HCT116 (cell line): ENCODE data around the gene STUM. TPM values are rescaled to one million over a fixed set of nuclear protein-coding genes. Genes with fewer than 3 reads are reported as not detected.

Experiments
- ATAC-seq: fragments of 200-7000 bp; cut with Tn5 transposase; 2 replicates; pipeline ENCODE4 v1.9.1; 2020; ENCODE audit warnings: mild to moderate bottlenecking, moderate library complexity
- BruUV-seq: library from RNA; stranded (reverse); fragments of 400-500 nt; replicated peaks from 2 replicates; lab custom pipeline; 2021; lab: Mats Ljungman, UMichigan
- CTCF ChIA-PET: fragments of 300-600 bp; sonication (Branson Sonifier 250); formaldehyde crosslinking; loops from one replicate; lab custom pipeline; 2021; ENCODE audit warnings: antibody characterized with exemption; lab: Charles Lee
- POLR2A ChIA-PET: fragments of 300-600, 350-600 bp; sonication (Branson Sonifier 250); formaldehyde crosslinking; loops from one replicate; lab custom pipeline; 2021; ENCODE audit warnings: antibody characterized with exemption; lab: Charles Lee
- RAD21 ChIA-PET, 2 experiments: fragments of 300-600 bp; sonication (Branson Sonifier 250); formaldehyde crosslinking; loops; one replicate each; lab custom pipeline; 2023; ENCODE audit warnings: low total read pairs in 2 of 2; ENCODE audit not compliant: uncharacterized antibody in 2 of 2, unreplicated experiment in 2 of 2, low non-redundant PET in 1 of 2; lab: Charles Lee
- DNase-seq: peaks from one replicate; pipeline ENCODE4 v3.0.0-alpha.2; 2010; ENCODE audit warnings: low read depth, low spot score
- H2AFZ ChIP-seq: fragments of 200-600 bp; shearing (Covaris generic), sonication (generic); 2 replicates; pipeline ENCODE4 v1.6.1; 2017; ENCODE audit warnings: low read depth, mixed run types, mixed read lengths, antibody characterized with exemption, low read length; ENCODE audit not compliant: poor library complexity, severe bottlenecking
- H3K27ac ChIP-seq: 2 replicates; pipeline ENCODE4 v1.5.1; 2012; ENCODE audit warnings: low read depth, low read length
- H3K27me3 ChIP-seq: fragments of 200-600 bp; sonication (generic); 2 replicates; pipeline ENCODE4 v1.6.1; 2016; ENCODE audit warnings: mixed run types, low read length, mixed read lengths; ENCODE audit not compliant: insufficient read depth
- H3K36me3 ChIP-seq, 2 experiments: fragments of 200-500 bp in 1 of 2; fragments of 200-600 bp in 1 of 2; sonication (Bioruptor generic) in 1 of 2; sonication (generic) in 1 of 2; 2 replicates each; pipeline versions ENCODE4 v1.5.1 to v1.6.1; 2014 to 2016; ENCODE audit warnings: low read length in 2 of 2, inconsistent platforms in 1 of 2, mixed read lengths in 1 of 2, mixed run types in 1 of 2; ENCODE audit not compliant: insufficient read depth in 2 of 2, control insufficient read depth in 1 of 2
- H3K4me1 ChIP-seq, 2 experiments: fragments of 200-600 bp in 1 of 2; sonication (generic) in 1 of 2; 2 replicates each; pipeline versions ENCODE4 v1.5.1 to v1.6.1; 2012 to 2017; ENCODE audit warnings: low read length in 2 of 2, inconsistent platforms in 1 of 2, mild to moderate bottlenecking in 1 of 2, mixed read lengths in 1 of 2, mixed run types in 1 of 2, moderate library complexity in 1 of 2; ENCODE audit not compliant: insufficient read depth in 2 of 2, control insufficient read depth in 1 of 2
- H3K4me2 ChIP-seq: fragments of 200-600 bp; sonication (generic); 2 replicates; pipeline ENCODE4 v1.6.1; 2017; ENCODE audit warnings: mixed run types, low read length, mixed read lengths
- H3K4me3 ChIP-seq, 2 experiments: fragments of 200-600 bp in 1 of 2; sonication (generic) in 1 of 2; replicated peaks in 1 of 2; 2 replicates each; pipeline ENCODE4 v1.5.1; 2011 to 2016; ENCODE audit warnings: low read length in 2 of 2, control low read depth in 1 of 2, low read depth in 1 of 2, mild to moderate bottlenecking in 1 of 2, mixed read lengths in 1 of 2, mixed run types in 1 of 2
- H3K79me2 ChIP-seq: fragments of 200-600 bp; sonication (generic); 2 replicates; pipeline ENCODE4 v1.6.1; 2017; ENCODE audit warnings: mild to moderate bottlenecking, mixed run types, low read length, moderate library complexity, mixed read lengths; ENCODE audit not compliant: insufficient read depth
- H3K9ac ChIP-seq: fragments of 200-600 bp; sonication (generic); 2 replicates; pipeline ENCODE4 v1.6.1; 2016; ENCODE audit warnings: low read length, mixed read lengths
- H3K9me2 ChIP-seq: fragments of 200-600 bp; sonication (generic), shearing (Covaris generic); 2 replicates; pipeline ENCODE4 v1.6.1; 2017; ENCODE audit warnings: mixed run types, mild to moderate bottlenecking, moderate library complexity; ENCODE audit not compliant: insufficient read depth
- H3K9me3 ChIP-seq, 2 experiments: fragments of 200-500 bp in 1 of 2; fragments of 200-600 bp in 1 of 2; sonication (Bioruptor generic) in 1 of 2; sonication (generic) in 1 of 2; 2 replicates each; pipeline ENCODE4 v1.6.1; 2014 to 2017; ENCODE audit warnings: low read length in 2 of 2, mixed read lengths in 2 of 2, inconsistent platforms in 1 of 2, low read depth in 1 of 2, mild to moderate bottlenecking in 1 of 2, mixed run types in 1 of 2, moderate library complexity in 1 of 2; ENCODE audit not compliant: control insufficient read depth in 1 of 2, insufficient read depth in 1 of 2
- H4K20me1 ChIP-seq: fragments of 200-600 bp; sonication (generic), shearing (Covaris generic); 2 replicates; pipeline ENCODE4 v1.6.1; 2017; ENCODE audit warnings: mixed run types, mild to moderate bottlenecking, moderate library complexity; ENCODE audit not compliant: insufficient read depth
- ATF3 ChIP-seq: IDR thresholded peaks from 2 replicates; pipeline ENCODE4 v1.6.1; 2012
- CBX3 ChIP-seq: IDR thresholded peaks from 2 replicates; pipeline ENCODE4 v1.6.1; 2012; ENCODE audit warnings: low read depth
- CEBPB ChIP-seq: IDR thresholded peaks from 2 replicates; pipeline ENCODE4 v1.6.1; 2012; ENCODE audit warnings: low read depth
- CTCF ChIP-seq, 3 experiments: fragments of 200-600 bp in 1 of 3; sonication (generic) in 1 of 3; IDR thresholded peaks in 2 of 3; conservative IDR thresholded peaks in 1 of 3; 2 replicates each; pipeline ENCODE4 v1.5.1; 2012 to 2017; ENCODE audit warnings: low read depth in 2 of 3, low read length in 2 of 3, antibody characterized with exemption in 1 of 3, borderline replicate concordance in 1 of 3, control low read depth in 1 of 3, mild to moderate bottlenecking in 1 of 3, mixed read lengths in 1 of 3, mixed run types in 1 of 3, moderate library complexity in 1 of 3; ENCODE audit not compliant: insufficient read depth in 1 of 3
- EGR1 ChIP-seq: IDR thresholded peaks from 2 replicates; pipeline ENCODE4 v1.6.1; 2012; ENCODE audit warnings: low read depth
- ELF1 ChIP-seq: IDR thresholded peaks from 2 replicates; pipeline ENCODE4 v1.6.1; 2012; ENCODE audit warnings: low read depth, borderline replicate concordance
- EZH2 ChIP-seq: fragments of 200-600 bp; sonication (generic); IDR thresholded peaks from 2 replicates; pipeline ENCODE4 v1.6.1; 2017; ENCODE audit warnings: antibody characterized with exemption, mixed run types
- EZH2phosphoT487 ChIP-seq: fragments of 200-600 bp; IDR thresholded peaks from 2 replicates; pipeline ENCODE4 v1.6.1; 2018; ENCODE audit warnings: antibody characterized with exemption, borderline replicate concordance
- JUND ChIP-seq: IDR thresholded peaks from 2 replicates; pipeline ENCODE4 v1.6.1; 2012
- MAX ChIP-seq: IDR thresholded peaks from 2 replicates; pipeline ENCODE4 v1.6.1; 2012
- POLR2A ChIP-seq: IDR thresholded peaks from 2 replicates; pipeline ENCODE4 v1.7.0; 2011; ENCODE audit warnings: borderline replicate concordance; ENCODE audit not compliant: insufficient read depth, insufficient read length; ENCODE audit errors: extremely low read depth
- POLR2AphosphoS5 ChIP-seq: IDR thresholded peaks from 2 replicates; pipeline ENCODE4 v1.6.1; 2011; ENCODE audit warnings: mild to moderate bottlenecking, low read depth, low read length, moderate library complexity
- RAD21 ChIP-seq: IDR thresholded peaks from 2 replicates; pipeline ENCODE4 v1.6.1; 2012; ENCODE audit warnings: low read depth, mild to moderate bottlenecking
- SIN3A ChIP-seq: IDR thresholded peaks from 2 replicates; pipeline ENCODE4 v1.6.1; 2012; ENCODE audit warnings: low read depth
- SP1 ChIP-seq: IDR thresholded peaks from 2 replicates; pipeline ENCODE4 v1.6.1; 2012; ENCODE audit warnings: low read depth
- SRF ChIP-seq: IDR thresholded peaks from 2 replicates; pipeline ENCODE4 v1.6.1; 2012; ENCODE audit warnings: low read depth
- TCF7L2 ChIP-seq: IDR thresholded peaks from 2 replicates; pipeline ENCODE4 v1.7.0; 2011; ENCODE audit warnings: borderline replicate concordance, inconsistent platforms; ENCODE audit not compliant: insufficient read depth, insufficient read length; ENCODE audit errors: extremely low read depth
- YY1 ChIP-seq: IDR thresholded peaks from 2 replicates; pipeline ENCODE4 v1.6.1; 2011; ENCODE audit warnings: low read length, low read depth, moderate library complexity, mild to moderate bottlenecking; ENCODE audit not compliant: insufficient replicate concordance; ENCODE audit errors: extremely low read depth
- ZBTB33 ChIP-seq: IDR thresholded peaks from 2 replicates; pipeline ENCODE4 v1.6.1; 2011; ENCODE audit warnings: mild to moderate bottlenecking, low read length, moderate library complexity; ENCODE audit not compliant: insufficient replicate concordance; ENCODE audit errors: extremely low read depth
- ZFX ChIP-seq: fragments of 450-650 bp; IDR thresholded peaks from 2 replicates; pipeline ENCODE4 v1.6.1; 2017
- intact Hi-C: fragments of 100-400 bp; cut with micrococcal nuclease; formaldehyde crosslinking; loops from 2 replicates; pipeline ENCODE4 v1.10.0; 2022
- total RNA-seq: library from RNA; stranded (reverse); gene quantifications from one replicate; pipeline ENCODE4 v1.2.1, GENCODE V29; 2021; ENCODE audit not compliant: unreplicated experiment

STUM gene
- total RNA-seq, 1 experiment from 2014 or later: not detected

GRCh38 chr1:226656201-226656600, 107.6 kb downstream of the STUM start:
- TF ChIP-seq ELF1 (no peak), MAX (no peak), EGR1 (no peak), ZBTB33 (no peak), SRF (no peak), RAD21 (no peak), ZFX (no peak), EZH2phosphoT487 (no peak), SIN3A (no peak), SP1 (no peak), YY1 (no peak), CTCF (IDR thresholded peaks at IDR 0.05 in 2 of 3, conservative IDR thresholded peaks at IDR 0.05 in 1 of 3; ENCODE audit: borderline replicate concordance in 1 of 3, insufficient read depth in 1 of 3, low read depth in 2 of 3, low read length in 2 of 3) (no peak), JUND (no peak), ATF3 (no peak), CEBPB (no peak), CBX3 (no peak), TCF7L2 (no peak), EZH2 (no peak), POLR2A (no peak), POLR2AphosphoS5 (no peak)
- Histone ChIP-seq H3K36me3 (no peaks in the 10 kb centered on the region), H3K27me3 (no peaks in the 10 kb centered on the region), H3K4me2 (no peak overlapping the region), H3K4me1 (peaks cover 15 to 27% of the 10 kb centered on the region in 2 experiments), H3K9ac (no peak overlapping the region), H4K20me1 (no peaks in the 10 kb centered on the region), H3K79me2 (no peaks in the 10 kb centered on the region), H3K9me2 (no peaks in the 10 kb centered on the region), H3K9me3 (no peaks in the 10 kb centered on the region), H3K4me3 (no peak overlapping the region), H2AFZ (no peak overlapping the region), H3K27ac (no peak overlapping the region)
- ChIA-PET RAD21 (no interaction called here), CTCF (no interaction called here), POLR2A (no interaction called here)
- BruUV-seq: no TSS peak
- intact Hi-C loops: no loop called here
- no peak for ATAC-seq
- DNase-seq: no peak
